GM19239 (cell line): ENCODE measurements around the gene MED26.
A peak's percentile ranks its signal among the peaks of the same experiment; 100 is the strongest.
"Not testable (repeated sequence)": the region's sequence is repeated elsewhere in the genome, so short reads cannot be mapped to it uniquely, and the experiment has no call there.

Experiments used
- DNase-seq: peaks from one replicate; pipeline ENCODE4 v3.0.0; 2011; ENCODE audit warnings: low spot score; ENCODE audit not compliant: insufficient read length
- FAIRE-seq: peaks from 2 replicates; lab custom pipeline; 2011; peaks lifted over from hg19 to GRCh38; lab: Jason Lieb, UNC

The MED26 gene

GRCh38 chr19:16628183-16628983, at the start of gene MED26:
TSS of gene MED26 (minus strand) at chr19:16628204. CDS start at chr19:16627943, 261 bp downstream.
- FAIRE-seq, result peak; percentile 91
- DNase-seq, result peak; percentile 90

GRCh38 chr19:16677055-16677454, 49.1 kb upstream of the MED26 start:
- FAIRE-seq (no peak), DNase-seq (no peak)

- FAIRE-seq, result no peak
- no peak for DNase-seq
Measured at GRCh38 chr19:16676101-16676798, 48.2 kb upstream of the MED26 start.

GRCh38 chr19:16673839-16674238, 45.8 kb upstream of the MED26 start:
- not testable (repeated sequence) for FAIRE-seq, DNase-seq

GRCh38 chr19:16673231-16673630, 45.2 kb upstream of the MED26 start:
- DNase-seq, result no peak
- no peak for FAIRE-seq

GRCh38 chr19:16671652-16672274, 43.8 kb upstream of the MED26 start:
- no peak for FAIRE-seq

GRCh38 chr19:16670291-16670690, 42.3 kb upstream of the MED26 start:
- FAIRE-seq (no peak), DNase-seq (no peak)

More at GRCh38 chr19:16671652-16672274, 43.8 kb upstream of the MED26 start:
- DNase-seq, result no peak

- FAIRE-seq, DNase-seq: not testable (repeated sequence)
Measured at GRCh38 chr19:16668702-16669101, 40.7 kb upstream of the MED26 start.

- DNase-seq (no peak), FAIRE-seq (no peak)
Measured at GRCh38 chr19:16668176-16668575, 40.2 kb upstream of the MED26 start.

GRCh38 chr19:16661480-16662034, 33.6 kb upstream of the MED26 start:
- FAIRE-seq, result peak; percentile 57

GRCh38 chr19:16660763-16661479, 32.9 kb upstream of the MED26 start, which contains the start of gene TMEM38A:
TSS of gene TMEM38A (plus strand) at chr19:16661139. CDS start at chr19:16661218, 79 bp downstream.
- FAIRE-seq (no peak), DNase-seq (peak; percentile 19)

More at GRCh38 chr19:16661480-16662034, 33.6 kb upstream of the MED26 start:
- DNase-seq, result peak; percentile 22

- peak; percentile 97 for FAIRE-seq
Measured at GRCh38 chr19:16659832-16660708, 32.1 kb upstream of the MED26 start, which contains the start of gene SMIM7. TSS of gene SMIM7 (minus strand) at chr19:16660144. CDS start at chr19:16660110, 34 bp downstream.

GRCh38 chr19:16659464-16659831, 31.4 kb upstream of the MED26 start:
- FAIRE-seq (no peak), DNase-seq (no peak)

More at GRCh38 chr19:16659832-16660708, 32.1 kb upstream of the MED26 start, which contains the start of gene SMIM7:
- DNase-seq, result peak; percentile 92

GRCh38 chr19:16657384-16657783, 29.4 kb upstream of the MED26 start:
- DNase-seq, result no peak
- no peak for FAIRE-seq

GRCh38 chr19:16655727-16656126, 27.7 kb upstream of the MED26 start:
- no peak for FAIRE-seq
- DNase-seq, result no peak

GRCh38 chr19:16654627-16655026, 26.6 kb upstream of the MED26 start:
- FAIRE-seq (no peak), DNase-seq (no peak)

- FAIRE-seq, result no peak
- no peak for DNase-seq
Measured at GRCh38 chr19:16654140-16654539, 26.1 kb upstream of the MED26 start.

GRCh38 chr19:16652854-16653253, 24.9 kb upstream of the MED26 start:
- FAIRE-seq, result no peak
- DNase-seq, result no peak
